ENCODE results near the gene NCKAP5. TPM values are rescaled to one million over a fixed set of nuclear protein-coding genes. Genes with fewer than 3 reads are reported as not detected.

NCKAP5 gene
- total RNA-seq, 1 experiment from 2014 or later = 3.2 TPM

- H3K4me2 ChIP-seq (ENCODE audit: low read length) = peak overlapping the region; percentile 73
- H3K79me2 ChIP-seq (ENCODE audit: low read length) = no peaks in the 10 kb centered on the region
- TF ChIP-seq CTCF (conservative IDR thresholded peaks at IDR 0.05; ENCODE audit: low read depth, low read length) = no peak
- no peak for TF ChIP-seq EZH2 (IDR thresholded peaks at IDR 0.05; ENCODE audit: low read length, unreplicated experiment)
- no peak for TF ChIP-seq EZH2phosphoT487 (IDR thresholded peaks at IDR 0.05; ENCODE audit: borderline replicate concordance, low read length)
- H3K9ac ChIP-seq (ENCODE audit: low read length) = peak overlapping the region; percentile 37; the same call in 1 of the 2 replicates
- peaks cover 54% of the 10 kb centered on the region for H3K4me1 ChIP-seq (ENCODE audit: insufficient read depth, low read length)
- no peaks in the 10 kb centered on the region for H3K9me2 ChIP-seq (replicated peaks; ENCODE audit: low read length)
- H3K4me3 ChIP-seq (ENCODE audit: low read length) = no peak overlapping the region
- no peak overlapping the region for H2AFZ ChIP-seq (ENCODE audit: low read length)
- intact Hi-C loops (cut with micrococcal nuclease) = no loop called here
- BruUV-seq (replicated peaks) = no TSS peak
- H3K27me3 ChIP-seq (ENCODE audit: low read length) = no peaks in the 10 kb centered on the region
- no peaks in the 10 kb centered on the region for H3F3A ChIP-seq (ENCODE audit: low read length, unreplicated experiment)
- no peaks in the 10 kb centered on the region for H3K36me3 ChIP-seq (ENCODE audit: low read depth, low read length)
- no peak for ATAC-seq
- no peaks in the 10 kb centered on the region for H3K9me3 ChIP-seq (ENCODE audit: low read length)
- DNase-seq = no peak
- POLR2A ChIA-PET (ENCODE audit: unreplicated experiment) = no interaction called here
- peak overlapping the region; percentile 98 for H3K27ac ChIP-seq (ENCODE audit: low read length)
- CTCF ChIA-PET = no interaction called here
- no peaks in the 10 kb centered on the region for H4K20me1 ChIP-seq (ENCODE audit: low read length)
These were observed 64.3 kb downstream of the NCKAP5 start for GRCh38 chr2:133503927-133504326.

GRCh38 chr2:133503323-133503722 lies 64.9 kb downstream of the NCKAP5 start:
- H4K20me1 ChIP-seq (ENCODE audit: low read length) = no peaks in the 10 kb centered on the region
- TF ChIP-seq EZH2phosphoT487 (IDR thresholded peaks at IDR 0.05; ENCODE audit: borderline replicate concordance, low read length) = no peak
- TF ChIP-seq EZH2 (IDR thresholded peaks at IDR 0.05; ENCODE audit: low read length, unreplicated experiment) = no peak
- no peak for TF ChIP-seq CTCF (conservative IDR thresholded peaks at IDR 0.05; ENCODE audit: low read depth, low read length)
- H3K27me3 ChIP-seq (ENCODE audit: low read length) = no peaks in the 10 kb centered on the region
- peaks cover 57% of the 10 kb centered on the region for H3K4me1 ChIP-seq (ENCODE audit: insufficient read depth, low read length)
- H3K36me3 ChIP-seq (ENCODE audit: low read depth, low read length) = no peaks in the 10 kb centered on the region
- DNase-seq (no peak), ATAC-seq (no peak)
- no TSS peak for BruUV-seq (replicated peaks)
- H3F3A ChIP-seq (ENCODE audit: low read length, unreplicated experiment) = no peaks in the 10 kb centered on the region
- no peak overlapping the region for H3K27ac ChIP-seq (ENCODE audit: low read length)
- H2AFZ ChIP-seq (ENCODE audit: low read length) = no peak overlapping the region
- intact Hi-C loops (cut with micrococcal nuclease) = no loop called here
- H3K4me3 ChIP-seq (ENCODE audit: low read length) = no peak overlapping the region
- POLR2A ChIA-PET (ENCODE audit: unreplicated experiment) = no interaction called here
- H3K9ac ChIP-seq (ENCODE audit: low read length) = no peak overlapping the region
- H3K4me2 ChIP-seq (ENCODE audit: low read length) = no peak overlapping the region
- H3K9me2 ChIP-seq (replicated peaks; ENCODE audit: low read length) = no peaks in the 10 kb centered on the region
- CTCF ChIA-PET = no interaction called here
- H3K79me2 ChIP-seq (ENCODE audit: low read length) = no peaks in the 10 kb centered on the region
- H3K9me3 ChIP-seq (ENCODE audit: low read length) = no peaks in the 10 kb centered on the region

GRCh38 chr2:133502678-133503077 lies 65.6 kb downstream of the NCKAP5 start:
- ChIA-PET POLR2A (ENCODE audit: unreplicated experiment) (no interaction called here), CTCF (no interaction called here)
- H3K9ac ChIP-seq (ENCODE audit: low read length) = no peak overlapping the region
- no peaks in the 10 kb centered on the region for H4K20me1 ChIP-seq (ENCODE audit: low read length)
- H3K27me3 ChIP-seq (ENCODE audit: low read length) = no peaks in the 10 kb centered on the region
- H3K4me2 ChIP-seq (ENCODE audit: low read length) = no peak overlapping the region
- peaks cover 57% of the 10 kb centered on the region for H3K4me1 ChIP-seq (ENCODE audit: insufficient read depth, low read length)
- TF ChIP-seq EZH2phosphoT487 (IDR thresholded peaks at IDR 0.05; ENCODE audit: borderline replicate concordance, low read length) (no peak), EZH2 (IDR thresholded peaks at IDR 0.05; ENCODE audit: low read length, unreplicated experiment) (no peak), CTCF (conservative IDR thresholded peaks at IDR 0.05; ENCODE audit: low read depth, low read length) (no peak)
- H3K79me2 ChIP-seq (ENCODE audit: low read length) = no peaks in the 10 kb centered on the region
- intact Hi-C loops (cut with micrococcal nuclease) = no loop called here
- H3K9me3 ChIP-seq (ENCODE audit: low read length) = no peaks in the 10 kb centered on the region
- H3K9me2 ChIP-seq (replicated peaks; ENCODE audit: low read length) = no peaks in the 10 kb centered on the region
- H3K27ac ChIP-seq (ENCODE audit: low read length) = no peak overlapping the region
- H3K36me3 ChIP-seq (ENCODE audit: low read depth, low read length) = no peaks in the 10 kb centered on the region
- no peak overlapping the region for H3K4me3 ChIP-seq (ENCODE audit: low read length)
- no peak for ATAC-seq
- H3F3A ChIP-seq (ENCODE audit: low read length, unreplicated experiment) = no peaks in the 10 kb centered on the region
- BruUV-seq (replicated peaks) = no TSS peak
- H2AFZ ChIP-seq (ENCODE audit: low read length) = no peak overlapping the region
- DNase-seq = no peak

All from PC-3 (cell line).